ENCODE results near the gene GRM7.

Gene GRM7

DNA sequence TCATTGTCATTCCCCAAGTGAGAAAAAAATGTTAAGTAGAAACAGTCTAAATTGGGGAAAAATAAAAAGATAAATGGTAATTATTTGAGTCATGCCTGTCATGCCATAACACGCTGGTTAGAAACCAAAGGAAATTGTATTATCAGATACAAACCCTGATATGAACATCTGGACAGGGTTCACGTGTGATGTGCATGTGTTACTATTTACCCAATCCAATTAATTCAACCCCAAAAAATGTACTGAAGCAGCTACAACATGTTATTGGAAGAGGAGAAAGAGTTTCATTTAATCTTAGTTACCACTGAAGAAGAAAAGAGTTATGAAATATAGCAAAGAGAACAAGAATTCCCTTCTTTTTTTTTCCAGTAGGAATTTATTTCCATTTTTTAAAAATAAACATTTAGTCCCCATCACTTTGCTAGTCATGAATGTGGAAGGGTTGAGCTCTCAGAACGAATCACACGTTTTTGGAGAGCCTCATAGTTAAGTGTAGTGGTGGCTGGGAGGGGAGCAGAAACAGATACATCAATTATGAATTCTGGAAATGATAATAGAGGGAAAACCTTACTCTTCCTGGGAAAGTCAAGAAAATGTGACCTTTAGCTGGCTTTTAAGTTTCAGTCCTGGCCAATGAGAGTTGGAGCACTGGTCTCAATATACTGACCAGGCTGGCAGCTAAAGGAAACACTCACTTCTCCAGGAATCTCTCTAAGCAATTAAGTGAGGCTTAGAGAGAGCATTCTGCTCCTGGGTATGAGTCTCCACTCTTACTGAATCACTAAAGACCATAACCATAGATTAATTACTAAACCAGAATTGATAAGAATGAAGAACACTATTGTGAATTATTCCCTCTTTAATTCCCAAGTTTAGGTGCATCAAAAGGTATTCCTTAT, 796.5 kb downstream of the GRM7 start:
- no peak overlapping the region for H3K18ac ChIP-seq (ENCODE audit: low read length)
- H4K91ac ChIP-seq (ENCODE audit: low read depth, low read length) = no peak overlapping the region
- no peak overlapping the region for H4K12ac ChIP-seq (ENCODE audit: low read depth, low read length)
- no peak overlapping the region for H3K4ac ChIP-seq (ENCODE audit: low read depth, low read length)
- H3K4me3 ChIP-seq (ENCODE audit: low read depth, low read length) = no peak overlapping the region
- peaks cover 0 to 2% of the 10 kb centered on the region in 2 experiments for H3K4me1 ChIP-seq (ENCODE audit: control insufficient read depth in 1 of 2, insufficient read depth in 2 of 2, low read length in 2 of 2)
- H3K14ac ChIP-seq (ENCODE audit: low read length) = no peak overlapping the region
- no peak overlapping the region for H2AFZ ChIP-seq (ENCODE audit: insufficient read depth, low read length, poor library complexity)
- no peak overlapping the region for H2BK5ac ChIP-seq (ENCODE audit: low read depth, low read length, poor library complexity)
- H2AK5ac ChIP-seq (ENCODE audit: low read length) = no peak overlapping the region
- H3K9ac ChIP-seq (ENCODE audit: low read length) = no peak overlapping the region
- DNase-seq = no peak
- no peaks in the 10 kb centered on the region for H3K36me3 ChIP-seq (ENCODE audit: control insufficient read depth in 1 of 2, insufficient read depth in 2 of 2, low read length in 2 of 2)
- WGBS (ENCODE audit: extremely low coverage, insufficient coverage, insufficient read length) = no CpG with 5 or more reads among the region's 4 CpGs
- H3K9me3 ChIP-seq (ENCODE audit: insufficient read depth, low read depth, low read length) = no peaks in the 10 kb centered on the region
- H3K79me1 ChIP-seq (ENCODE audit: low read length) = no peaks in the 10 kb centered on the region
- H4K8ac ChIP-seq (ENCODE audit: low read depth, low read length) = no peak overlapping the region
- no peaks in the 10 kb centered on the region for H3K27me3 ChIP-seq (ENCODE audit: insufficient read depth, low read length)
- no peak overlapping the region for H3K23ac ChIP-seq (ENCODE audit: low read length)
- no peak overlapping the region for H3K4me2 ChIP-seq (ENCODE audit: low read length)
- H3K27ac ChIP-seq (ENCODE audit: low read depth, low read length) = no peak overlapping the region
- H2BK12ac ChIP-seq (ENCODE audit: low read length) = no peak overlapping the region
- H3K79me2 ChIP-seq (ENCODE audit: control insufficient read depth, insufficient read depth, low read length, poor library complexity) = no peaks in the 10 kb centered on the region
- no peak overlapping the region for H2BK120ac ChIP-seq (ENCODE audit: insufficient read depth, low read length, poor library complexity)

DNA sequence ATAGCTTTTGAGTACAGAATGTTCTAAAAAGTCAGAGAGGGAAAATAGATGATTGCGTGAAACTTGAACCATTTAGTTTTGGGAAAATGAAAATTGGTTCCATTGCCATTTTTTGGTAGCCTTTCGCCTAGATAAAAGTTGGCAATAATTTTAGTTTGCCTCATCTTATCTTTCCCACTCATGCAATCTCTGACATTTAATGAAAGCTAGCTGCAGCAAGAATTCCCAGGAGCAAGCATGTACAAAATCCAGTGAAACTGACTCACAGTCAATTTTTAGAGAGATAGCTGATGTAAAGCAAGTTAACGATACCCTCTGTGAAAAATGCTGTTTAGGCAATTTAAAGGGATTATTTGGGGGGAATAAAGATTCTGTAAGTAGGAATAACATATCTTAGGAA, 797.4 kb downstream of the GRM7 start:
- H3K79me2 ChIP-seq (ENCODE audit: control insufficient read depth, insufficient read depth, low read length, poor library complexity) = no peaks in the 10 kb centered on the region
- H3K4me3 ChIP-seq (ENCODE audit: low read depth, low read length) = no peak overlapping the region
- H2BK120ac ChIP-seq (ENCODE audit: insufficient read depth, low read length, poor library complexity) = no peak overlapping the region
- DNase-seq = no peak
- H3K23ac ChIP-seq (ENCODE audit: low read length) = no peak overlapping the region
- no peaks in the 10 kb centered on the region for H3K36me3 ChIP-seq (ENCODE audit: control insufficient read depth in 1 of 2, insufficient read depth in 2 of 2, low read length in 2 of 2)
- no peak overlapping the region for H4K91ac ChIP-seq (ENCODE audit: low read depth, low read length)
- no peak overlapping the region for H4K8ac ChIP-seq (ENCODE audit: low read depth, low read length)
- H2BK12ac ChIP-seq (ENCODE audit: low read length) = no peak overlapping the region
- H2AK5ac ChIP-seq (ENCODE audit: low read length) = no peak overlapping the region
- H3K27me3 ChIP-seq (ENCODE audit: insufficient read depth, low read length) = no peaks in the 10 kb centered on the region
- H2AFZ ChIP-seq (ENCODE audit: insufficient read depth, low read length, poor library complexity) = no peak overlapping the region
- H3K4ac ChIP-seq (ENCODE audit: low read depth, low read length) = no peak overlapping the region
- no peak overlapping the region for H3K18ac ChIP-seq (ENCODE audit: low read length)
- no peaks in the 10 kb centered on the region for H3K79me1 ChIP-seq (ENCODE audit: low read length)
- H4K12ac ChIP-seq (ENCODE audit: low read depth, low read length) = no peak overlapping the region
- no peak overlapping the region for H3K4me2 ChIP-seq (ENCODE audit: low read length)
- H3K27ac ChIP-seq (ENCODE audit: low read depth, low read length) = no peak overlapping the region
- H2BK5ac ChIP-seq (ENCODE audit: low read depth, low read length, poor library complexity) = no peak overlapping the region
- WGBS (ENCODE audit: extremely low coverage, insufficient coverage, insufficient read length) = no CpG with 5 or more reads among the region's 3 CpGs
- no peak overlapping the region for H3K9ac ChIP-seq (ENCODE audit: low read length)
- no peaks in the 10 kb centered on the region for H3K9me3 ChIP-seq (ENCODE audit: insufficient read depth, low read depth, low read length)
- H3K4me1 ChIP-seq (ENCODE audit: control insufficient read depth in 1 of 2, insufficient read depth in 2 of 2, low read length in 2 of 2) = peaks cover 0 to 2% of the 10 kb centered on the region in 2 experiments
- no peak overlapping the region for H3K14ac ChIP-seq (ENCODE audit: low read length)

GRCh38 chr3:7659079-7659478, 798.2 kb downstream of the GRM7 start:
- Histone ChIP-seq H3K9ac (ENCODE audit: low read length) (no peak overlapping the region), H4K91ac (ENCODE audit: low read depth, low read length) (no peak overlapping the region), H3K14ac (ENCODE audit: low read length) (no peak overlapping the region), H3K27ac (ENCODE audit: low read depth, low read length) (no peak overlapping the region), H2BK5ac (ENCODE audit: low read depth, low read length, poor library complexity) (no peak overlapping the region), H3K79me2 (ENCODE audit: control insufficient read depth, insufficient read depth, low read length, poor library complexity) (no peaks in the 10 kb centered on the region), H2BK120ac (ENCODE audit: insufficient read depth, low read length, poor library complexity) (no peak overlapping the region), H2BK12ac (ENCODE audit: low read length) (no peak overlapping the region), H3K79me1 (ENCODE audit: low read length) (no peaks in the 10 kb centered on the region), H4K12ac (ENCODE audit: low read depth, low read length) (no peak overlapping the region), H2AK5ac (ENCODE audit: low read length) (no peak overlapping the region), H2AFZ (ENCODE audit: insufficient read depth, low read length, poor library complexity) (no peak overlapping the region), H3K27me3 (ENCODE audit: insufficient read depth, low read length) (no peaks in the 10 kb centered on the region), H3K18ac (ENCODE audit: low read length) (no peak overlapping the region), H3K4ac (ENCODE audit: low read depth, low read length) (no peak overlapping the region), H4K8ac (ENCODE audit: low read depth, low read length) (no peak overlapping the region), H3K4me1 (ENCODE audit: control insufficient read depth in 1 of 2, insufficient read depth in 2 of 2, low read length in 2 of 2) (peaks cover 0 to 2% of the 10 kb centered on the region in 2 experiments), H3K9me3 (ENCODE audit: insufficient read depth, low read depth, low read length) (no peaks in the 10 kb centered on the region), H3K4me2 (ENCODE audit: low read length) (no peak overlapping the region), H3K23ac (ENCODE audit: low read length) (no peak overlapping the region), H3K36me3 (ENCODE audit: control insufficient read depth in 1 of 2, insufficient read depth in 2 of 2, low read length in 2 of 2) (no peaks in the 10 kb centered on the region), H3K4me3 (ENCODE audit: low read depth, low read length) (no peak overlapping the region)
- no peak for DNase-seq
- no CpG with 5 or more reads among the region's 1 CpG for WGBS (ENCODE audit: extremely low coverage, insufficient coverage, insufficient read length)

GRCh38 chr3:7663771-7664170, 802.9 kb downstream of the GRM7 start:
- Histone ChIP-seq H4K12ac (ENCODE audit: low read depth, low read length) (no peak overlapping the region), H3K4me1 (ENCODE audit: control insufficient read depth in 1 of 2, insufficient read depth in 2 of 2, low read length in 2 of 2) (no peaks in the 10 kb centered on the region), H2AFZ (ENCODE audit: insufficient read depth, low read length, poor library complexity) (no peak overlapping the region), H4K91ac (ENCODE audit: low read depth, low read length) (no peak overlapping the region), H3K27me3 (ENCODE audit: insufficient read depth, low read length) (no peaks in the 10 kb centered on the region), H3K23ac (ENCODE audit: low read length) (no peak overlapping the region), H3K4me2 (ENCODE audit: low read length) (no peak overlapping the region), H3K4ac (ENCODE audit: low read depth, low read length) (no peak overlapping the region), H4K8ac (ENCODE audit: low read depth, low read length) (no peak overlapping the region), H3K4me3 (ENCODE audit: low read depth, low read length) (no peak overlapping the region), H2BK5ac (ENCODE audit: low read depth, low read length, poor library complexity) (no peak overlapping the region), H3K14ac (ENCODE audit: low read length) (no peak overlapping the region), H3K9me3 (ENCODE audit: insufficient read depth, low read depth, low read length) (no peaks in the 10 kb centered on the region), H3K9ac (ENCODE audit: low read length) (no peak overlapping the region), H3K36me3 (ENCODE audit: control insufficient read depth in 1 of 2, insufficient read depth in 2 of 2, low read length in 2 of 2) (no peaks in the 10 kb centered on the region), H2BK120ac (ENCODE audit: insufficient read depth, low read length, poor library complexity) (no peak overlapping the region), H3K27ac (ENCODE audit: low read depth, low read length) (no peak overlapping the region), H2AK5ac (ENCODE audit: low read length) (no peak overlapping the region), H3K79me1 (ENCODE audit: low read length) (no peaks in the 10 kb centered on the region), H2BK12ac (ENCODE audit: low read length) (no peak overlapping the region), H3K18ac (ENCODE audit: low read length) (no peak overlapping the region), H3K79me2 (ENCODE audit: control insufficient read depth, insufficient read depth, low read length, poor library complexity) (no peaks in the 10 kb centered on the region)
- WGBS (ENCODE audit: extremely low coverage, insufficient coverage, insufficient read length) = no CpG with 5 or more reads among the region's 4 CpGs
- DNase-seq = no peak
